HG02884 (cell line): Measurements from ENCODE around the gene PUM1.
"Not testable (repeated sequence)": the region's sequence is repeated elsewhere in the genome, so short reads cannot be mapped to it uniquely, and the experiment has no call there.

Experiments used
- ATAC-seq: cut with Tn5 transposase; IDR thresholded peaks from one replicate; pipeline ENCODE4 v1.9.1; 2021; ENCODE audit warnings: mild to moderate bottlenecking, moderate library complexity; ENCODE audit not compliant: unreplicated experiment

The PUM1 gene, protein sequence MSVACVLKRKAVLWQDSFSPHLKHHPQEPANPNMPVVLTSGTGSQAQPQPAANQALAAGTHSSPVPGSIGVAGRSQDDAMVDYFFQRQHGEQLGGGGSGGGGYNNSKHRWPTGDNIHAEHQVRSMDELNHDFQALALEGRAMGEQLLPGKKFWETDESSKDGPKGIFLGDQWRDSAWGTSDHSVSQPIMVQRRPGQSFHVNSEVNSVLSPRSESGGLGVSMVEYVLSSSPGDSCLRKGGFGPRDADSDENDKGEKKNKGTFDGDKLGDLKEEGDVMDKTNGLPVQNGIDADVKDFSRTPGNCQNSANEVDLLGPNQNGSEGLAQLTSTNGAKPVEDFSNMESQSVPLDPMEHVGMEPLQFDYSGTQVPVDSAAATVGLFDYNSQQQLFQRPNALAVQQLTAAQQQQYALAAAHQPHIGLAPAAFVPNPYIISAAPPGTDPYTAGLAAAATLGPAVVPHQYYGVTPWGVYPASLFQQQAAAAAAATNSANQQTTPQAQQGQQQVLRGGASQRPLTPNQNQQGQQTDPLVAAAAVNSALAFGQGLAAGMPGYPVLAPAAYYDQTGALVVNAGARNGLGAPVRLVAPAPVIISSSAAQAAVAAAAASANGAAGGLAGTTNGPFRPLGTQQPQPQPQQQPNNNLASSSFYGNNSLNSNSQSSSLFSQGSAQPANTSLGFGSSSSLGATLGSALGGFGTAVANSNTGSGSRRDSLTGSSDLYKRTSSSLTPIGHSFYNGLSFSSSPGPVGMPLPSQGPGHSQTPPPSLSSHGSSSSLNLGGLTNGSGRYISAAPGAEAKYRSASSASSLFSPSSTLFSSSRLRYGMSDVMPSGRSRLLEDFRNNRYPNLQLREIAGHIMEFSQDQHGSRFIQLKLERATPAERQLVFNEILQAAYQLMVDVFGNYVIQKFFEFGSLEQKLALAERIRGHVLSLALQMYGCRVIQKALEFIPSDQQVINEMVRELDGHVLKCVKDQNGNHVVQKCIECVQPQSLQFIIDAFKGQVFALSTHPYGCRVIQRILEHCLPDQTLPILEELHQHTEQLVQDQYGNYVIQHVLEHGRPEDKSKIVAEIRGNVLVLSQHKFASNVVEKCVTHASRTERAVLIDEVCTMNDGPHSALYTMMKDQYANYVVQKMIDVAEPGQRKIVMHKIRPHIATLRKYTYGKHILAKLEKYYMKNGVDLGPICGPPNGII

DNA sequence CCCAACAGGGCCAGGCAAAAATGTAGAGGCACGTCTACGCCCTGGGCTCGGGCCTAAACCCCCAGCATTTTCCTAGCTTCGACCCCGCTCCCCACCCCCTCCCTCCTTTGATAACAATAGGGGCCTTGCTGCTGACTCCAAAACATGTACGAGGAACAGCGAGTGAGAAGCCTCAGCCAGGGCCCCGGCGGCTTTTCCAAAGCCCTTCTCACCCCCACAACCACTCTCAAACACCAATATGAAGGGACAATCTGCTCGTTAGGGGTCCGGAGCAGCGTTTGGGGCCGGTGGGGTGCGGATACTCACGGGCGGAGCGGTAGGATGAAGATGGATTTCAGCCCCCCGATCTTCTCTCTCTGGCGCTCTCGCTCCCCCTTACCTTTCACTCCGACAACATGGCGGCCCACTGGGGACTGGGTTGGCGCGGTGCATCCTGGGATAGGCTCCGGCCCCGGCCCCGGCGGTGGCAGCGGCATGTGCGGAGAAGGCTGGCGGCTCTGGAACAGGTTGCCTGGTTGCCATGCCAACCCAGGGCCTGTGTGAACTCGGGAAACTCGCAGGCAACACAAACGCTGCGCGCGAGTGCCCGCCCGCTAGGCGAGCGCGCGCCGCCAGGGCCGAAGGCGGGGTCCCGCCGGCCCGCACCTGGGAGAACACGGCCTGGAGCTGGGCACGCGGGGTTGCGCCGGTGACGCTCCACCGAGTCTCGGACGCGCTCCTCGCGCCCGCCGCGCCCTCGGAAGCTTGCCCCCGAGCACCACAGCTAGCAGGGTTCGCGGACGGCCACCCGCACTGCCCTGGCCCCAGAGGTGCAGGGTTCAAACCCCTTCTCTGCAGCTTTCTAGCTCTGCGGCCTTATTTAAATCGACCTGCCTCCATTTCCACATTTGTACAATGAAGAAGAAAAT, at the start of gene PUM1:
Gene PUM1 (minus strand): TSS at position 408 of the 908 bp plus-strand sequence. CDS start 6,151 bp downstream, outside the sequence.
- peak; percentile 92 for ATAC-seq

- no peak for ATAC-seq
Measured at GRCh38 chr1:31112266-31112935, 46.9 kb upstream of the PUM1 start.

GRCh38 chr1:31111290-31111951, 45.9 kb upstream of the PUM1 start:
- no peak for ATAC-seq

DNA sequence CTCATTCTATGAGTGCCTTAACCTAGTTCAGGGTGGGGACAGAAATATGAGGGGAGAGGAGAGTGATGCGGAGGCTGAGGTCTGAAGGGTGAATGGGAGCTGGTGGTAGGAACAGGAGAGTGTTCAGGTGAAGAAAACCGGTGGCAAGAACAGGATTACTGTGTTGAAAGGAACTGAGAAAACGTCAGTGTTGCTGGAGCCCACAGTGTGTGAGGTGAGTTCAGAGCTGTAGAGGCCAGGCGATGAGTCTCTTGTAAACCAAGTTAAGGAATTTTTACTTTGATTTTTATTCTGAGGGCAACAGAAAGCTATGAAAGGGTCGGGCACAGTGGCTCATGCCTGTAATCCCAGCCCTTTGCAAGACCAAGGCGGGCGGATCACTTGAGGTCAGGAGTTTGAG, 45.3 kb upstream of the PUM1 start:
- ATAC-seq: no peak

- no peak for ATAC-seq
Measured at GRCh38 chr1:31108861-31109260, 43.3 kb upstream of the PUM1 start.

DNA sequence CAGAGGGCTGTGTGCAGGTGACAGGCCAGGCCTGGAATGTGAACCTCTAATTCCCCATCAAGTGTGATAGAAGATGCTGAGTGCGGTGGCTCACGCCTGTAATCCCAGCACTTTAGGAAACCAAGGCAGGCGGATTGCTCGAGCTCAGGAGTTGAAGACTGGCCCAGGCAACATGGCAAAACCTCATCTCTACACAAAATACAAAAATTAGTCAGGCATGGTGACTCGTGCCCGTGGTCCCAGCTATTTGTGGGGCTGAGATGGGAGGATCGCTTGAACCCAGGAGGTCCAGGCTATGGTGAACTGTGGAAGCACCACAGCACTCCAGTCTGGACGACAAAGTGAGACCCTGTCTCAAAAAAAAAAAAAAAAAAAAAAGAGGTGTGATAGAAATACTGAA, 40.1 kb upstream of the PUM1 start:
- no peak for ATAC-seq

DNA sequence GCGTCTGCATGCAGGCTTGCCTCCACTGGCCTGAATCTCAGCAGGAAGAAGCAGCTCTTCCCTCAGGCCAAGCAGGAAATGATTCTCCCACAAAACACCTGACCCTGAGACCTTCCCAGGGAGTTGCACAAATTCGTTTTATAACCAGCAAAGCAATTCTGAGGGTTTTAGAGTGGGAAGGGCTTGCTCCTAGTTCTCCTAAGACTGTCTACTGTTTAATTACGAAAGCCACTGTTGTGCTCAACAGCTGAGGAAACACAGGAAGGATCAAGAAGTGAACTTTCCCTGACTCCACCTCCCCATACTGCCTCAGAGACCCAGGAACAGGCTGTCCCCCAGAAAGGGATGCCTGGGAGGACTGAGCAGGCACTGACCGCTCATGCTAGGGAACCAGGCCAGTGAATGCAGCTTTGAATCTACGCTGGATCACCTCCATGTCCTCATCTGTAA, 37.0 kb upstream of the PUM1 start:
- no peak for ATAC-seq

- no peak for ATAC-seq
Measured at GRCh38 chr1:31101147-31101502, 35.6 kb upstream of the PUM1 start.

DNA sequence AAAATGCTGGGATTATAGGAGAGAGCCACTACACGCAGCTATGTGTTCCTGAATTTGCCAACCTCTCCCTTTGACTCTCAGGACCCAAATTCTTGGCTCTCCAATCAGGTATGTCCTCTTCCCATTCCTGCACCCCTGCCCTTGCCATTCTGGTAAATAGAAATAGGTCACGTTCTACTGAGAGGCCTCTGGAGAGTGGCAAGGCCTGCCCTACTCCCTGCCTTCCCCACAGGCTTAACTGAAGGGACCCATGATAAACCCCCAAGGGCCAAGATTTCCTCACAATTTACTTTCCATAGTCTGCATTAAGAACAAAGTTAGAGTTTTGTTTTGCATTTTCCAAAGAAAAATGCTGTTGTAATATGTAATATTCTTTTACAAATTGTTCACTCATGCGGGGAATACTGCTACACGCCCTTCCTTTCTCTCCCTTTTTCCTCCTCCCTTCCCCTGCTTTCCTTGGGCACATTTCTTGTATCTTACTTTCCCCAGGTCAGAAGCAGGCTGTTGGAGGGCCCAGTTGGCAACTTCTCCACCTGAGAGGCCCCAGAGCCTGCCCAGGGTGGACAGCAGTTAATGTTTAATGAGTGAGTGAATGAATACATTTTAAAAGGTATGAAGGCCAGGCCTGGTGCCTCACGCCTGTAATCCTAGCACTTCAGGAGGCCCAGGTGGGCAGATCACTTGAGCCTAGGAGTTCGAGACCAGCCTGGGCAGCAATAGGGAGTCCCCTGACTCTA, 33.9 kb upstream of the PUM1 start:
- no peak for ATAC-seq

- ATAC-seq: no peak
Measured at GRCh38 chr1:31095985-31096384, 30.5 kb upstream of the PUM1 start.

GRCh38 chr1:31095298-31095981, 29.9 kb upstream of the PUM1 start:
- no peak for ATAC-seq

- not testable (repeated sequence) for ATAC-seq
Measured at GRCh38 chr1:31088081-31088480, 22.6 kb upstream of the PUM1 start.

GRCh38 chr1:31084782-31085569, 19.5 kb upstream of the PUM1 start:
- no peak for ATAC-seq

DNA sequence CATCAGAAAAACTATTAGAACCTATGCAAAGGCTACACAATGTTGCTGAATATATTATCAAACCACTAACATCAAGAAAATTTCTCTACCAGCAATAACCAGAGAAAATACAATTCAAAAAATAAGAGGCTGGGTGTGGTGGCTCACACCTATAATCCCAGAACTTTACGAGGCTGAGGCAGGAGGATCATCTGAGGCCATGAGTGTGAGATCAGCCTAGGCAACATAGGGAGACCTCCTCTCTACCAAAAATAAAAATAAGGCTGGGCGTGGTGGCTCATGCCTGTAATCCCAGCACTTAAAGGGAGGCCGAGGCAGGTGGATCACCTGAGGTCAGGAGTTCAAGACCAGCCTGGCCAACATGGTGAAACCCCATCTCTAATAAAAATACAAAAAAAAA, 16.9 kb upstream of the PUM1 start:
- ATAC-seq: no peak

DNA sequence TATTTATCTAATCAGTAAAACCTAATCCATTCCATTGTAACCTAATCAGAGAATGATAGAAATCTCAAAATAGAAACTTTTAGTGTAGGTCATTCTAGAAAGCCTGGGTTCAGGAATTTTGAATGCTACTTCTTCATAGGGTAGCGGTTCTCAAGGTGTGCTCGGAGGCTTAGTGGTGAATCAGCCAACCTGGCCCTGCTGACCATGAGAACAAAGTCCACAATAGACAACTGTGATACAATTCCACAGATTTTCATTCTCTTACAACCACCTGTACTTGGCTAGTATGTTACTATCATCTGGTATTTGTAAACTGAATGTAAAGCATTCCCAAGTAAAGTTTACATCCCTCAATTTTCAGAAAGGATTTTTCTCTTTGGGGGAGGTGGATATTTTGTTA, 7.5 kb upstream of the PUM1 start:
- no peak for ATAC-seq

- no peak for ATAC-seq
Measured at GRCh38 chr1:31072304-31072746, 6.8 kb upstream of the PUM1 start.

DNA sequence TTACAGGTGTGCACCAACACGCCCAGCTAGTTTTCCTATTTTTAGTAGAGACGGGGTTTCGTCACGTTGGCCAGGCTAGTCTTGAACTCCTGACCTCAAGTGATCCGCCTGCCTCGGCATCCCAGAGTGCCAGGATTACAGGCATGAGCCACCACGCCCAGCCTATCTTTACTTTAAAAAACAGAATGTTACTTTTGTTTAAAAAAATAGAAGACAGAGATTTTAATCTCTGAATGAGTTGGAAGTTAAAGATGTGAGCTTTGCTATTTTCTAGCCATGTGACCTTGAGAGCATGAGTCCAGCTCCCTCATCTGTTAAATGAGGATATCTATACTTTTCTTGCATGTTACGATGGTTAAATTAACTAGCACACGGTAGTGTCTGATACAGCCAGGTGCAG, 3.9 kb upstream of the PUM1 start:
- no peak for ATAC-seq
